ENCODE data around the gene LSR.
"Not testable (repeated sequence)": the region's sequence is repeated elsewhere in the genome, so short reads cannot be mapped to it uniquely, and the experiment has no call there.

The LSR gene

GRCh38 chr19:35267353-35267817 lies 18.6 kb downstream of the LSR start:
- peak; percentile 46 for DNase-seq (ENCODE audit: low read depth)

GRCh38 chr19:35267818-35268535 lies 19.2 kb downstream of the LSR start:
- peak; percentile 71 for DNase-seq (ENCODE audit: low read depth)

- DNase-seq (ENCODE audit: low read depth) = peak; percentile 43
Observed at GRCh38 chr19:35268536-35269437, 20.0 kb downstream of the LSR start, which contains the start of gene USF2. Gene USF2, plus strand, starts transcription at chr19:35268962. Its CDS starts 140 bp downstream, at chr19:35269102.

GRCh38 chr19:35269438-35270117 lies 20.8 kb downstream of the LSR start:
- peak; percentile 68 for DNase-seq (ENCODE audit: low read depth)

GRCh38 chr19:35270381-35270811 lies 21.6 kb downstream of the LSR start:
- DNase-seq (ENCODE audit: low read depth) = no peak

GRCh38 chr19:35271546-35271945 lies 22.7 kb downstream of the LSR start:
- DNase-seq (ENCODE audit: low read depth) = no peak

- no peak for DNase-seq (ENCODE audit: low read depth)
Observed at GRCh38 chr19:35272122-35272719, 23.4 kb downstream of the LSR start.

GRCh38 chr19:35272954-35273649 lies 24.3 kb downstream of the LSR start:
- DNase-seq (ENCODE audit: low read depth) = no peak

GRCh38 chr19:35273686-35274259 lies 25.0 kb downstream of the LSR start:
- no peak for DNase-seq (ENCODE audit: low read depth)

- DNase-seq (ENCODE audit: low read depth) = no peak
Observed at GRCh38 chr19:35274323-35274722, 25.5 kb downstream of the LSR start.

GRCh38 chr19:35276706-35277281 lies 28.0 kb downstream of the LSR start:
- no peak for DNase-seq (ENCODE audit: low read depth)

- DNase-seq (ENCODE audit: low read depth) = no peak
Observed at GRCh38 chr19:35278578-35279284, 29.9 kb downstream of the LSR start.

- no peak for DNase-seq (ENCODE audit: low read depth)
Observed at GRCh38 chr19:35279374-35279773, 30.6 kb downstream of the LSR start.

- DNase-seq (ENCODE audit: low read depth) = no peak
Observed at GRCh38 chr19:35279985-35280821, 31.4 kb downstream of the LSR start.

- no peak for DNase-seq (ENCODE audit: low read depth)
Observed at GRCh38 chr19:35281303-35281702, 32.5 kb downstream of the LSR start.

- DNase-seq (ENCODE audit: low read depth) = no peak
Observed at GRCh38 chr19:35284153-35285094, 35.6 kb downstream of the LSR start.

- DNase-seq (ENCODE audit: low read depth) = no peak
Observed at GRCh38 chr19:35285095-35285449, 36.3 kb downstream of the LSR start.

- not testable (repeated sequence) for DNase-seq (ENCODE audit: low read depth)
Observed at GRCh38 chr19:35285465-35285864, 36.7 kb downstream of the LSR start.
